Lower leg skin (tissue), 4 donors: ENCODE results near the gene CPZ. TPM values are rescaled to one million over a fixed set of nuclear protein-coding genes. Genes with fewer than 3 reads are reported as not detected.

ENCODE experiments used
- DNase-seq, 2 donors: peaks; one replicate each; pipeline ENCODE4 v3.0.0-alpha.2; 2019; ENCODE audit warnings: low spot score in 2 of 2
- H3K4me3 ChIP-seq: fragments of 200-600 bp; sonication (generic); 2 replicates; pipeline ENCODE4 v1.5.1; 2017; ENCODE audit warnings: mild to moderate bottlenecking, low read depth; ENCODE audit not compliant: poor library complexity, severe bottlenecking
- POLR2A ChIP-seq, 2 donors: fragments of 450-650 bp; IDR thresholded peaks; one replicate each; pipeline ENCODE4 v1.6.1; 2016 to 2017; ENCODE audit warnings: antibody characterized with exemption in 2 of 2, mild to moderate bottlenecking in 1 of 2, moderate library complexity in 1 of 2
- WGBS, 2 donors: methylation state at CpG; one replicate each; pipeline ENCODE4 v1.1.5; 2018; 5-methylcytosine and 5-hydroxymethylcytosine counted together
- intact Hi-C: fragments of 100-400 bp; cut with DNase I; formaldehyde crosslinking; loops from one replicate; pipeline ENCODE4 v1.15.0; 2023; ENCODE audit warnings: low total_unique reads
- total RNA-seq, 4 donors: library from RNA; depleted of rRNA; stranded (reverse); fragments of >200 nt; gene quantifications; one replicate each; pipeline ENCODE4 v1.1.0, GENCODE V29; 2016
- TF ChIP-seq, protein P1 (sequence below), 3 donors: fragments of 450-650 bp; IDR thresholded peaks; one replicate each; pipeline ENCODE4 v1.5.1; 2016; ENCODE audit warnings: antibody characterized with exemption in 3 of 3, mild to moderate bottlenecking in 3 of 3, moderate library complexity in 2 of 3

CPZ gene
- total RNA-seq, 4 donors from 2014 or later = 0.91 to 10.2 TPM; not detected in 2

DNA sequence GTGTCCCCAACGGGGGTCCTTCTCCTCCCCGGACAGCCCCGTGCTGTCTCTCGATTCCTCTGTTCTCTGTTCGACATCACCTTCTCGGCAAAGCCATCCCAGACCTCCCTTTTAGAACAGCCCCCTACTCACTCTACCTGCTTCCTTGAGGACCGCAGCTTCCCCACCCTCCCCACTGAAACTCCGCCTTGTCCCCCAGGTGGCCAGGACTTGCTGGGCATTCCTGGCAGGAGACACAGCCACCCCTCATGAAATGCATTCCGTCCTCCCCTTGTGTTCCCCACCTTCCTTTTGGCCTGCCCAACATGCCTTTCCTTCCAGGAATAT lies 47.2 kb upstream of the CPZ start:
- H3K4me3 ChIP-seq = no peak overlapping the region
- TF ChIP-seq, protein P1, sequence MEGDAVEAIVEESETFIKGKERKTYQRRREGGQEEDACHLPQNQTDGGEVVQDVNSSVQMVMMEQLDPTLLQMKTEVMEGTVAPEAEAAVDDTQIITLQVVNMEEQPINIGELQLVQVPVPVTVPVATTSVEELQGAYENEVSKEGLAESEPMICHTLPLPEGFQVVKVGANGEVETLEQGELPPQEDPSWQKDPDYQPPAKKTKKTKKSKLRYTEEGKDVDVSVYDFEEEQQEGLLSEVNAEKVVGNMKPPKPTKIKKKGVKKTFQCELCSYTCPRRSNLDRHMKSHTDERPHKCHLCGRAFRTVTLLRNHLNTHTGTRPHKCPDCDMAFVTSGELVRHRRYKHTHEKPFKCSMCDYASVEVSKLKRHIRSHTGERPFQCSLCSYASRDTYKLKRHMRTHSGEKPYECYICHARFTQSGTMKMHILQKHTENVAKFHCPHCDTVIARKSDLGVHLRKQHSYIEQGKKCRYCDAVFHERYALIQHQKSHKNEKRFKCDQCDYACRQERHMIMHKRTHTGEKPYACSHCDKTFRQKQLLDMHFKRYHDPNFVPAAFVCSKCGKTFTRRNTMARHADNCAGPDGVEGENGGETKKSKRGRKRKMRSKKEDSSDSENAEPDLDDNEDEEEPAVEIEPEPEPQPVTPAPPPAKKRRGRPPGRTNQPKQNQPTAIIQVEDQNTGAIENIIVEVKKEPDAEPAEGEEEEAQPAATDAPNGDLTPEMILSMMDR (IDR thresholded peaks at IDR 0.05) = no peak
- no peak for TF ChIP-seq POLR2A (IDR thresholded peaks at IDR 0.05)
- DNase-seq = peak in 1 of 2 donors; percentile 81
- 60 to 86% methylated on average over 9 of the region's 9 CpGs for WGBS, 2 donors
- intact Hi-C loops = no loop called here

DNA sequence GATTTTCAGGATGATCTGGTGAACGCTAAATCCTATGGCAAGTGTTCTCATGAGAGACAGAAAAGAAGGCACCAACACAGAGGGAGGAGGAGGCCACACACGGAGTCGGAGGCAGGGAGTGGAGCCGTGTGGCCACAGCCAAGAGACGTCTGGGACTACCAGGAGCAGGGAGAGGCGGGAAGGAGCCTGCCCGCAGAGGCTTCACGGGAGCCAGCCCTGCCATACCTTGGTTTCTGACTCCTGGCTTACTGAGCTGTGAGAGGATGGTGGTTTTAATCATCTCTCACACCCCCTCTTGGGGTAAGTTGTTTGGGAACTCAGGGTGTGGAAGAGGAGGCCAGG lies 45.8 kb upstream of the CPZ start:
- no peak for TF ChIP-seq POLR2A (IDR thresholded peaks at IDR 0.05)
- TF ChIP-seq, protein P1 (IDR thresholded peaks at IDR 0.05) = no peak
- intact Hi-C loops = no loop called here
- H3K4me3 ChIP-seq = no peak overlapping the region
- 54 to 79% methylated on average over 8 of the region's 8 CpGs for WGBS, 2 donors
- peak in 1 of 2 donors; percentile 60 for DNase-seq

DNA sequence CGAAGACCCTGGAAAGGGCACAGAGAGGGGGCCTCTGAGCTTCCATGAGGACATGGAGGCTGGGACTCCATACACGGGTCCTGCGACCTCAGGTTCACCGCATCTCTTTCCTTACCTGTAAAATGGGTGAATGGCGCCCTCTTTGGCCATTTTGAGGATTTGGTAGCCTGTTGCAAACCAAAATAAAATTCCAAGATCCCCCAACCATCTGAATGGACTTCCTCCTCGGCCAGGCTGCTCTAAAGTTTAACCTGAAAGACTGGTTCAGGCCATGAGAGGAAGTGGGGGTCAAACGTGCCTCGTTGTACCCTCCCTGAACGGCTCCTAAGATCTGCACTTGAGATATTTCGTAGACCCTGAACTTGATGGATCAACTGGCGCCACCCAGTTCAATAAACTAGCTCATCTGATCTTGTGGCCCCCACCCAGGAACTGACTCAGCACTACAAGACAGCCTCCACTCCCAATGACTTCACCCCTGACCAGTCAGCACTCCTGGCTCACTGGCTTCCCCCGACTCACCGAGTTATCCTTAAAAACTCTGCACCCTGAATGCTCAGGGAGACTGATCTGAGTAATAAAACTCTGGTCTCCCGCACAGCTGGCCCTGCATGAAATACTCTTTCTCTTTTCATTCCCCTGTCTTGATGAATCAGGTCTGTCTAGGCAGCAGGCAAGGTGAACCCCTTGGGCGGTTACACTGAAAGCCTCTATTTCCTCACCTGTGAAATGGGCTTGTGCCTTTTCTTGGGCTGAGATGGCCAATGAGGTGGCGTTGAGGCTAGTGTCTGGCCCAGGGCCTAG lies 45.3 kb upstream of the CPZ start:
- TF ChIP-seq, protein P1 (IDR thresholded peaks at IDR 0.05) = no peak
- no peak for TF ChIP-seq POLR2A (IDR thresholded peaks at IDR 0.05)
- 63 to 65% methylated on average over 16 of the region's 16 CpGs for WGBS, 2 donors
- no peak overlapping the region for H3K4me3 ChIP-seq
- intact Hi-C loops = no loop called here
- peak in 1 of 2 donors; percentile 65 for DNase-seq

DNA sequence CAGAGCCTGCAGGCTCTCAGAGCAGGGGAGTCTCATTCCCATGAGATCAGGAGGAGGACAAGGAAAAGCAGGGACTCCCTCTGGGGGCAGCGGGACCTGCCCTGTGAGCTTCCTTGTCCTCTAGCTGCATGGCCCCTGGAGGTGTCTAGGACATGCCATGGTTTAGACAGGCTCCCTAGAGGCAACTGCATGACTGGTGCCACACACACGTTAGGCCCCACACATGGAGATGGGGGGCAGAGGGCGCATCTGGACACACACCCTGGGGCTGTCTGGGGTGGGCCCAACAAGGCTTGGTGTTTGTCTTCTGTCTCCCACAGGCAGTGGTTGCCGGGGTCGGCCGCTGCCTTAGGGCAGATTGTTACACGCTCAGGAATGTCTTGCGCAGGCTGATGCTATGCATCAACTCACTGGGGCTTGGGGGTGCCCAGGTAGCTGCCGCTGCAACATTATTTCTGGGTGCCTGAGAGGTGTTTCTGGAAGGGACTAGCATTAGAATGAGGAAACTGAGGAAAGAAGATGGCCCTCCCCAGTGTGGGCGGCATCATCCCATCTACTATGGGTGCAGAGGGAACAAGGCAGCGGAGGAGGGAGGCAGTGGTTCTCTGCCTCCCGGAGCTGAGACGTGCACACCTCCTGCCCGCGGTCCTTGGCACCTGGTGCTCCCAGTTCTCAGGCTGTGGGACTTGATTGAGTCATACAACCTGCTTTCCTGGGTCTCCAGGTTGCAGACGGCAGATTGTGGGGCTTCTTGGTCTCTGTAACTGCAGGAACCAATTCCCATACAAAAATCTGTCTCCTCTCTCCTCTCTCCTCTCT lies 44.4 kb upstream of the CPZ start:
- intact Hi-C loops = no loop called here
- 75 to 79% methylated on average over 11 to 16 of the region's 16 CpGs for WGBS, 2 donors
- peak in 1 of 2 donors; percentile 80 for DNase-seq
- no peak overlapping the region for H3K4me3 ChIP-seq
- no peak for TF ChIP-seq POLR2A (IDR thresholded peaks at IDR 0.05)
- TF ChIP-seq, protein P1 (IDR thresholded peaks at IDR 0.05) = no peak

DNA sequence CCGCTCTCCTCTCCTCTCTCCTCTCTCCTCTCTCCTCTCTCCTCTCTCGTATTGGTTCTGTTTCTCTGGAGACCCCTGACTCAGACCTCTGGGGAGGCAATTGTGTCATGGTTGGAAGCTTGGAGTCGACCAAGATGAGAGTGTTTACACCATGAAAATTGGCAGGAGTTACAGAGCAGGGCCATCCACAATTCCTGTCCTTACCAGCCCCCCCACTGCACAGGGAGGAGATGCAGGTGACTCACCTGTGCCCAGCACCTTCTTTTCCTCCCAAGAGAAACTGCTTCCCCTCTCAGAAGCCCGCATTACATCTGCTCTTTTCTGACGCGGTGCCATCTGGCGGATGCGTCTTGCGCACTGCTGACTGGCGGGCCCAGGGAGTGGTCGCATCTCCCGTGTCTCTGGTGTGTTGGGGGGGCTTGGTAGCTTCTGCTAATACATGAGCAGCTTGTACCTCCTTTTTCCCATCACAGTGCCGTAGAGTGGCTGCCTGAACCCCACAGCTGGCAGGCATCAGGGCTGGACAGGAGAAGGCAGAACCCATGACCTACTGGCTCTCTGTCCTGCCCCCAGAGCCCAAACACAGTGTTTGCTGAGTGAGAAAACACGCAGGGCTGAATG lies 43.7 kb upstream of the CPZ start:
- WGBS, 2 donors = 84 to 87% methylated on average over 14 of the region's 14 CpGs
- TF ChIP-seq, protein P1 (IDR thresholded peaks at IDR 0.05) = no peak
- no peak for TF ChIP-seq POLR2A (IDR thresholded peaks at IDR 0.05)
- intact Hi-C loops = no loop called here
- H3K4me3 ChIP-seq = no peak overlapping the region
- DNase-seq = peak in 1 of 2 donors; percentile 80
